Stimulated activated CD8-positive, alpha-beta memory T cell treated with anti-CD3 and anti-CD28 coated beads, Interleukin-7, amount 100 ng/mL, for 1 hour (primary cell): ENCODE results near the gene BATF3.
"Not testable (repeated sequence)": the region's sequence is repeated elsewhere in the genome, so short reads cannot be mapped to it uniquely, and the experiment has no call there.

Source experiments
- DNase-seq, 2 donors: peaks; one replicate each; pipeline ENCODE4 v3.0.0-alpha.2; 2020; ENCODE audit warnings: low read depth in 2 of 2

Gene BATF3, protein sequence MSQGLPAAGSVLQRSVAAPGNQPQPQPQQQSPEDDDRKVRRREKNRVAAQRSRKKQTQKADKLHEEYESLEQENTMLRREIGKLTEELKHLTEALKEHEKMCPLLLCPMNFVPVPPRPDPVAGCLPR

DNA sequence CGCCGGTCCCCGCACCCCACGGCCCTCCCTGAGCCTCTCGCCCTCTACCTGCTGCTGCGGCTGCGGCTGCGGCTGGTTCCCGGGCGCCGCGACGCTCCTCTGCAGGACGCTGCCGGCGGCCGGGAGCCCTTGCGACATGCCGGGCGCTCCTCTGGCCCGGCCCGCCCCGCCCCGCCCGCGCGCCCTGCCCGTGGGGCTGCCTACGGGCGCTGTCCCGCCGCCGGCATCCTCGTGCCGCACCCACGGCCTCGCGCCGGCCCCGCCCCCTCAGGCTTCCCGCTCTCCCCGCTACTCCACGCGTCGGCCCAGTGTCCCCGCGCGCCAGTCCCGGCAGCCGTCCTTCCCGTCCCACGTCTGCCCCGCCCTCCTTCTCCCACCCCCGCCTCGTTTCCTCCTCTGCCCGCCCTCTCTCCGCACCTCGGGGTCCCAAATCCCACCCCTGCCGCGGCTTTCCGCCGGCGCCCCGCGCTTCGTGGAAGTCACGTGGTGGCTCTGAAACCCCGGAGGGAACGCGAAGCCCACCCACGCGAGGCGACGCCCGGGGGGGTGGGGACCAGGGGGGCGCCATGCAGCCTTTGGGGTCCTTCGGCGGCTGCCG lies at the start of gene BATF3:
BATF3 (minus strand) TSS at position 216 of the 598 bp plus-strand sequence; CDS start at position 138, 78 bp downstream.
- DNase-seq = no peak

DNA sequence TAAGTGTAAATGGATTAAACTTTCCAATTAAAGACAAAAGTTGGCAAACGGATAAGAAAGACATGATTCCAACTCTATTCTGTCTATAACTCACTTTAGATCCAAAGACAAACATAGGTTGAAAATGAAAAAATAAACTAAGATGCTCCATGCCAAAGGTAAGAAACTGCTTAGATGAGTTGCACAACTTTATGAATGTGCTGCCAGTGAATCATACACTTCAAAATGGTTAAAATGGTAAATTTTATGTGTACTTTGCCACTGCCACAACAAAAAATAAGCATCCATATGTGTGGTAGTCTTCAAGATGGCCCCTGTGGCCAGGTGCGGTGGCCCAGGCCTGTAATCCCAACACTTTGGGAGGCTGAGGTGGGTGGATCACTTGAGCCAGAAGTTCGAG lies 46.9 kb upstream of the BATF3 start:
- DNase-seq = no peak

DNA sequence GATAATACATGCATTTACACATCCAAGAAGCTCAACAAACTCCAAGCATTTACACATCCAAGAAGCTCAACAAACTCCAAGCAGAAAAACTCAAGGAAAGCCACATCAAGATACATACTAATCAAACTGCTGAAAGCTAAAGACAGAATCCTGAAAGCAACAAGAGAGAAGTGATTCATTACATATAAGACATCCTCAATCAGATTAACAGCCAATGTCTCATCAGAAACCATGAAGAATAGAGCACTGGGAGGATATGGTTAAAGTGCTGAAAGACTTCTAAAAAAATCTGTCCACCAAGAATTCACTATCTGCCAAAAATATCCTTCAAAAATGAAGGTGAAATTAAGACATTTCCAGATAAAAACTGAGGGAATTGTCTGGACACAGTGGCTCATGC lies 45.7 kb upstream of the BATF3 start:
- DNase-seq = no peak

DNA sequence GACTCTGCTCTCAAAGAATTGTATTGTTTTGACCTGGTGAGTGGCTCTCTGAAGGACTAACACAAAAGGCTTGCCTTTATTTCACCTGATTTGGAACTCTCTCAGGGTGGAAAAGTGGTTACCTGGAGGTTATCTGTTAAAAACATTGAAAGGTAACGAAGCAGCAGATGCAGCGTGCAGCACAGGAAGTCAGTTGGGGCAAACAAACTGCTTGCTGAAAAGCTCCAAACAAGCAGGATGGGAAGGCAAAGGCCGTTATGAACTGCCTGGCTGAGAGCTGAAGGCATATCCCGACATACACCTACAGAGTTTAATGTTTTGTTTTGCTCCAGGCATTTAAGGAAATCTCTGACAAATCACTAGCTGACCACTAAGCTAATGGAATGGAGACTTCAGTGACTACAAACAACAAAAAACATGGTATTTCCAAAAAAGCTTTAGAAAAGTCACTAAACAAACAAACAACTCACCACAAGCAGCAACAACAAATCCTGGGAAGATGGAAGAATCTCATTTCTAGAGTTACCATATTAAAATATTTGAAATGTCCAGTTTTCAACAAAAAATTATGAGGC lies 44.3 kb upstream of the BATF3 start:
- no peak for DNase-seq

DNA sequence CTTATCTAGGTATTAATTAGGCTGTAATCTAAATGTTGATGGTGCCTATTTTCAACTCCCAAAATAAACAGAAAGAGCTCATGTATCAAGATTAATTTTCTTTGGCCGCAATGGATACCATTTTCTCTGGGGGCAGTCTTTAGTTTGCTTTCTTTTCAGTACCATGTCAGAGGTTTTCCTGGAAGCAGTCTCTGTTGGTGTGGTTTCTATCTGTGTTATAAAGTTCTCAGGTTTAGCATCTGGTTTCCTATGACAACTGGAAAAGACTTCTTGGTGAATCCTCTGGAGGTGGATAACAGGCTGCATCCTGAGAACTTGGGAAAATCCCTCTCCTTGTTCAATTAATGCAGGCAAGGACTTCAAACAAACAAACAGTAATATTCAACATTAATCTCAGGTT lies 38.7 kb upstream of the BATF3 start:
- no peak for DNase-seq

DNA sequence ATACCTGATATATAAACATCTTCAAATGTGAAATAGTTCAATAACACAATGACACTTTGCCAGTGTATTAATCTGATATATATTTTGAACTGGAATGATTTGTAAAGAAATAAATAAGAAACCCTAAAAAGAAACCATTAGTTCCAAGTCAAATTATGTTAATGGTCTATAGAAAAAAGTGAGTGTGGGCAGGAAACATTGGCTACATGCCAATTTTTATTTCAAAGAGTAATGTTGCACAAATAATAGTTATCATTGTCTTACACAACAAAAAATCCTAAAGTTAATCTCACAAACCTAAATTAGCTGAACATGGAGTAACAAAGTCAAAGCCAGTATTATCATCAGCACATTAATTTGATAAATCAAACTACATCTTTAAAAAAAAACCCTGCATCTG lies 37.9 kb upstream of the BATF3 start:
- DNase-seq = no peak

DNA sequence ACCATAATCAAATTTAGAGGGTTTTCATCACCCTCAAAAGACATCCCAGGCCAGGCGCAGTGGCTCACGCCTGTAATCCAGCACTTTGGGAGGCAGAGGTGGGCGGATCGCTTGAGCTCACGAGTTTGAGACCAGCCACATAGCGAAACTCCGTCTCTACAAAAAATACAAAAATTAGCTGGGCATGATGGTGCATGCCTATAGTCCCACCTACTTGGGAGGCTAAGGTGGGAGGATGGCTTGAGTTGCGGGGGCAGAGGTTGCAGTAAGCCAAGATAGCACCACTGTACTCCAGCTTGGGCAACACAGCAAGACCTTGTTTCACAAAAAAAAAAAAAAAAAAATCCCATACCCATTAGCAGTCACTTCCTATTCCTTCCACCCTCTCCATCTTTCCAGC lies 33.5 kb upstream of the BATF3 start:
- no peak for DNase-seq

DNA sequence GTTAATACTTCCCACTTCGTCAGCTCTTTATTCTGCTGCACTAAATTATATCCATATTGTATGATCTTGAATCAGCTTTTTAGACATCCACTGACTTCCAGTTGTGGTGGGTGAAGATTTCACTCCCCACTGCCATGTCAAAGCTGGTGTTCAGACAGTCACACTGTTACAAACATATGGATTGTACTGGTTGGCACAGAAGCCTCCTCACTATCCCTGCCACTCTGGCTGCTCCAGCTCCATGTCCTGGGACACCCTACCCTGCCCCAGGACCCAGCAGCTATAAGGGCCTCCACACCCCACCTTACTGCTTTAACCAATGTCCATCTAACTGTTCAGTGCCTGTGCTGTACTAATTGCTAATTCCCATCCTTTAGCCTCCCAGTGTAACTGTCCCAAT lies 32.0 kb upstream of the BATF3 start:
- no peak for DNase-seq

DNA sequence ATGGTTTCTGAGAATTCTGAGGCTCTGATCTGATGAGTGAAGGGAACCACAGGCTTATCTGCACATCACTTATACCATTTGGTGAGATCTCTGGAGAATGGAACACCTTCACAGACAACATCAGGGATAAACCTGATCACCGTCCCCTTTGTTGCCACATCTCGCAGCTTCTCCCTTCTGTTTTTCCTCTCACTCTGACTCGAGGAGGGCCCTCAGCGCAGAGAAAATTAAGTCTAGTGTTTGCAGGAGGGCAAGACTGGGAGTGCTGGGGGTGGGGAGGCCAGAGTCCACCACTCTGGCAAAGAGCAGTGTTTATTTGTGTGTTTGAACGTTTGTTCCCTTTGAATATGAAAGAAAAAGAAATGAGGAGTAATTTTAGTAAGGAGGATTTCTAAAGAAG lies 29.0 kb upstream of the BATF3 start:
- DNase-seq = no peak

DNA sequence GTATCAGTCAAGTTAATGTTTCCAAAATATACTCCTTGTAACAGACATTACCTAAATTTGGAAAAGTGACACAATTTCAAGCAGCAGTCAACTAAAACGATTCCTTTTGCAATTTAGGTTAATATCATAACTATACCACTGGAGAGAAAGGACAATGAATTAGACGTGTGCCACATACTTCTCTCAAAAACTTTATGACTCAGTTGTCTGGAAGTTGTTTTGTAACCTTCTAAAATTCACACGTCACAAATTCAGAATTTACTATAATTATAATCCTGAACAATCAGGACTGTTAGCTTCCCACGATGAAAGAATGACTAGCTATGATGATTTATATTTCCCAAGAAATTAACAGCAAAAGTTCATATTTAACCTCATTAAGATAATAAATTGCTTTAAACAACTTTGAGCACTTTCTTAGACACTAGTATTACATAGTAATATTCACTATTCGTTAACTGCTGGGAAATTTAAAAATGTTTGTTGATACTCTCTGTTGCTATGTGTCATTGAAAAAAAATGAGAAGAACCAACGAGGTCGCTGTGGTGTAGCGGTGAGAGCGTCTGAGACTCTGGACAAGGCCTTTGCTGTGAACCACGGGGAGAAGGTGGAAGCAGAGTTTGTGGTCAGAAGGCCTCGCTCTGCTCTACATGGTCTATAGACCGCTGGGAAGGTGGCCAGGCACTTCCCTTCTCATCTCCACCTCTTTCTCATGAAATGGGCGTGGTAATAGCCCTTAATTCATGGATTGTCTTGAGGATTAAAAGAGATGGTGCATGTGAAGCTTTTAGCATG lies 27.9 kb upstream of the BATF3 start:
- DNase-seq = no peak

DNA sequence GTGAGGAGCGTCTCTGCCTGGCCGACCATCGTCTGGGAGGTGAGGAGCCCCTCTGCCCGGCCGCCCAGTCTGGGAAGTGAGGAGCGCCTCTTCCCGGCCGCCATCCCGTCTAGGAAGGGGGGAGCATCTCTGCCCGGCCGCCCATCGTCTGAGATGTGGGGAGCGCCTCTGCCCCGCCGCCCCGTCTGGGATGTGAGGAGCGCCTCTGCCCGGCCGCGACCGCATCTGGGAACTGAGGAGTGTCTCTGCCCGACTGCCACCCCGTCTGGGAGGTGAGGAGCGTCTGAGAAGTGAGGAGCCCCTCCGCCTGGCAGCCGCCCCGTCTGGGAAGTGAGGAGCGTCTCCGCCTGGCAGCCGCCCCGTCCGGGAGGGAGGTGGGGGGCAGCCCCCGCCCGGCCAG lies 25.0 kb upstream of the BATF3 start:
- not testable (repeated sequence) for DNase-seq

DNA sequence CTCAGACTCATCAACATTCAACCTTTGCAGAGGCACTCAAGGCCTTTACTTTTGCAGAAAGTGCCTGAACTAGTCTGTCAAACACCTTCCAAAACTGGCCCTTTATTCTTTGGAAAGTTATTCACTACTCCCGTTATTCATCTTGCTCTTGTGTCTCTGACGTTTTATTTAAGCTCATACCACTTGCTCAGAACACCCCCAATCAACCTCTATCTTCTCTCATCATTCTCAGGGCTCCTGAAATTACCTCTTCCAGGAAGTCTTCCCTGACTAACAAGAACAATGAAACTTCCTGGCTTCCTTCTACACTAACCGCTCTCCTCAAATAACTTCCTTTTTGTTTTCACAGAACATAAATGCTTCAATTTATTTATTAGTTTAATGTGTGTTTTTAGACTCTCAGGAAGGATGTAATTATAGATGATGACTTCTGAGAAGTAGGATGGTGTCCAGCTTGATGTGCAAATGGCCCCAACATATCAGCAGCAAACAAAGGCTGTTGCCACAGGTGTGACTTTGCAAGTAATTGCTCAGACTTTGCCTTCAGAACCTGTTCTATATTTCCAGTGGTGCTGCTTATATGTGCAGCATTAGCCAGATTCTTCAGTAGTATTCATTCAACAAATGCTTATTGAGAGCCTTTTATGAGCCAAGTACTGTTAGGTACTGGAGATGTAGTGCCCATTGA lies 22.8 kb upstream of the BATF3 start:
- DNase-seq = no peak

DNA sequence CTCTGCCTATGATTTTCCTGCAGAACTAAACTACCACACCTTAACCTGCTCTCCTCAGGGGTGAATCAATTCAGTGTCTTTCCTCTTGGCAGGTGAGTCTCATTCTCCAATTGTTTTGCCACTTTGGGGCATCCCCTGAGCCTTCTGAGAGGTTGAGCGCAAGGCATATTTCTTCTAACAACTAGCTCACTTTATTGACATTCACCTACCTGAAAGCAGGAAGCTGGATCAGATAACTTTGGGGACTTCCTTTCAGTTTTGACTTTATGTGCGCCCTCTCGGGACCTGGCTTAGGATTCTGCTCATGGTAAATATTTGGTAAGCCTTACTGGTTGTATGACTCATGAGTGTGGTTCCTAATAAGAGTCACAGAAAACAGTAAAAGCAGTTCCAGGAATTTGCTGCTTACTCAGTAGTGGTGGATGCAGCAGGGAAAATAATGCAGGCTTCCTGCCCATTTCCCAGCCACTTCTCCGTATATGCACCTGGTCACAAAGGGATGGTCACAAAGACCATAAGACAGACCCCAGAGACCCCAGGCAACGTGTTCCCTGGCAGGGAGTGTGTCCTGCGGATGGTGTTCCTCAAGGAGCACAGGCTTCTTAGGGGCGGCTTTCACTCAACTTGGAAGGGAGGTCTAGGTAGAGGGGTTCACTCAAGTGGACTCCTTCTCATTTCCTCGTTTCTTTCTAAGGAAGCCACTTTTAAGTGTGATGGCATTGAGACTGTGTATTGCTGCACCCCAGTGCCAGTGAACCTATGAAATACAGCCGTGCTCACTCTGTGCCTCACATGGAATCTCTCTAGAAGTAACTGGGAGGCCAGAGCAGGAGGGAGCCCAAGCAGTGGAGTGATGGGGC lies 22.0 kb upstream of the BATF3 start:
- no peak for DNase-seq

DNA sequence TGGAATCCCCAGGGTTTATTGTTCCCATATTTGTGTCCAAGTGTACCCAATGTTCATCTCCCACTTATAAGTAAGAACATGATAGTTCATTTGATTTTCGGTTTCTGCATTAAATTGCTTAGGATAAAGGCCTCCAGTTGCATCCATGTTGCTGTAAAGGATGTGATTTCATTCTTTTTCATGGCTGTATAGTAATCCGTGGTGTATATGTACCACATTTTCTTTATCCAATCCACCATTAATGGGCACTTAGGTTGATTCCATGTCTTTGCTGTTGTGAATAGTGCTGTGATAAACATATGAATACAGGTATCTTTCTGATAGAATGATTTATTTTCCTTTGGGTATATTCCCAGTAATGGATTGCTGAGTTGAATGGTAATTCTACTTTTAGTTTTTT lies 20.0 kb upstream of the BATF3 start:
- DNase-seq = no peak

DNA sequence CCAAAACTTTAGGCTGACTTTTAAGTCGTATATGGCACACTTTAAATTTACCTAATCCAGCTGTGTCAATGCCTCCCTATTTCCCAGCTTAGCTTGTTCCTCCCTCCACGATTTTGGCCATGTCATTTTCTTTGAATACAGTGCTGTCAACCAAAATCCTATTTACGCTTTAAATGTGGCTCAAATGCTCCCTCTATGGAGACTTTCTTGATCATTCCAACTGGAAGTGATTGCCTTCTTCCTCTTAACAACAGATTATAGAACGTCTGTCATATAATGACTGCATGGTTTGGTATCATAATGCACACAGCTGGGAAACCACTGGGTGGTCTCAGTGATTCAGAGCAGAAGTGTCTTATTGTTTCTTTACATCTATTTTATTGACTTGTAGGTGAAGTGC lies 18.9 kb upstream of the BATF3 start:
- DNase-seq = no peak

DNA sequence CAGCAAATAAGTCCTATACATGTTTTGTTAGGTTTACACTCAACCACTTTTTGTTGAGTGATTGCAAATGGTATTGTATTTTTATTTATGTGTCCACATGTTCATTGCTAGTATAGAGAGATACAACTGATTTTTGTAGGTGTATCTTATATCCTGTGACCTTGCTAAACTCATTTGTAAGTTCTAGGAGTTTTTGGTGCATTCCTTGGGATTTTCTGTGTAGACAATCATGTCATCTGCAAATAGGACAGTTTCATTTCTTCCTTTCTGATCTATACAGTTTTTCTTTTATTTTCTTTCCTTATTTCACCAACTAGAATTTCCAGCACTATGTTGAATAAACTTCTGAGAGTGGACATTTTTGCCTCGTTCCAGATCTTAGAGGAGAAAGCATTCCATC lies 16.5 kb upstream of the BATF3 start:
- no peak for DNase-seq

DNA sequence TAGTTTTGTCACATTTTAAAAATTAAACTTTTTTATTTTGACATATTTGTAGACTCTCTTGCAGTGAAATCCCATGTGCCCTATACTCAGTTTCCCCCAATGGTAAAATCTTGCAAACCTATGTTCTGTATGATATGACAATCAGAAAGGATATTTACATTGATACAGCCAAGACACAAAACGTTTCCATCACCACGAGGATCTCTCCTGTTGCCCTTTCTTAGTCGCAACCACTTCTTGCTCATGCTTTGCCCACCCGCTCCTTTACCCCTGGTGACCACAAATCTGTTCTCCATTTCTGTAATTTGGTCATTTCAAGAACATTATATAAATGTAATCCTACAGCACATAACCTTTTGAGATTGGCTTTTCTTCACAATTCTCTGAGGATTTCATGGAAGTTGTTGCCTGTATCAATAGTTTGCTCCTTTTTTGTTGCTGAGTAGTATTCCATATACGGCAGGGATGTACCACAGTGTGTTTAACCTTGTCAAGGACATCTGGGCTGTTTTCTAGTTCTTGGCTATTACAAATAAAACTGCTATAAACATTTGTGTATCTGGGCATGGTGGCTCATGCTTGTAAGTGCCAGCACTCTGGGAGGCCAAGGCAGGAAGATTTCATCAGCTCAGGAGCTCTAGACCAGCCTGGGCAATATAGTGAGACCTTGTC lies 14.0 kb upstream of the BATF3 start:
- DNase-seq = no peak

DNA sequence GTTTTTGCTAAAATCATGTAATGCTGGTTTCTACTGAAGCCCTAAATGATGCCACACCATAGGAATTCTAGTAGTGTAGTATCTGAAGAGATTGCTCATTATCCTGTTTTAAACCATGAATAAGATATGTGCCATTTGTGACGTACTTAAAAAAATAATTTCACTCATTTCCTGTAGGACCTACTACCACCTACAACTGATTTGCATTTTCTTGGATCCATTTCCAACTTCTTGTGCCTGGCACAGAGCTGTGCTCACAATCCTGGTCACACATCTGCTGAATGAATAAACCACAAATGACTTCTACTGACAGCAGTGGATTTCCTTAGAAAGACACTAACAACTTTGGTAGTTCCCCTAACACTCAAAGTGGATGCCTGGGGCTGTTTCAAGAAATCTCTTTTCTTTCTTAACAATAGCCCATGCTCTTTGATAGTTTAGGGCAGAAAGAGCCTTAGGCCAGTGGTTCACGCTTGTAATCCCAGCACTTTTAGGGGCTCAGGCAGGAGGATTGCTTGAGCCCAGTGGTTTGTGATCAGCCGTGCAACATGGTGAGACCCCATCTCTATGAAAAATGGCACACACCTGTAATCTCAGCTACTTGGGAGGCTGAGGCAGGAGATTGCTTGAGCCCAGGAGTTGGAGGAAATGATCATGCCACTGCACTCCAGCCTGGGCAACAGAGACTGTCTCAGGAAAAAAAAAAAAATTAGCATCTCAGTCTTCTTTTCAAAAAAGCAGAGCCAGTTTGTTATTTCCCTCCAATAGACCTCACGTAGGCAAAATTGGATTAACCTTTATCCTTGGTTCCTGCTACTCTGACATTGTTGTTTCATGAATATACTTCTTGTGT lies 13.0 kb upstream of the BATF3 start:
- DNase-seq = no peak

DNA sequence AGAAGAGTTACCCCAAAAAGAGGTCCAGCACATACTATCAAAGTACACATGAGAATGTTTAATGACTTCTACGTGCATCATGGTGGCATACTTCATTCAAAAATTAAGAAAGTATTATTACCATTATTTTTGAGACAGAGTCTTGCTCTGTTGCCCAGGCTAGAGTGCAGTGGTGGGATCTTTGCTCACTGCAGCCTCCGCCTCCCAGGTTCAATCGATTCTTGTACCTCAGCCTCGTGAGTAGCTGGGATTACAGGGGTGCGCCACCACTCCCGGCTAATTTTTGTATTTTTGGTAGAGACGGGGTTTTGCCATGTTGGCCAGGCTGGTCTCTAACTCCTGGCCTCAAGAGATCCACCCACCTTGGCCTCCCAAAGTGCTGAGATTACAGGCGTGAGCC lies 12.3 kb upstream of the BATF3 start:
- not testable (repeated sequence) for DNase-seq

DNA sequence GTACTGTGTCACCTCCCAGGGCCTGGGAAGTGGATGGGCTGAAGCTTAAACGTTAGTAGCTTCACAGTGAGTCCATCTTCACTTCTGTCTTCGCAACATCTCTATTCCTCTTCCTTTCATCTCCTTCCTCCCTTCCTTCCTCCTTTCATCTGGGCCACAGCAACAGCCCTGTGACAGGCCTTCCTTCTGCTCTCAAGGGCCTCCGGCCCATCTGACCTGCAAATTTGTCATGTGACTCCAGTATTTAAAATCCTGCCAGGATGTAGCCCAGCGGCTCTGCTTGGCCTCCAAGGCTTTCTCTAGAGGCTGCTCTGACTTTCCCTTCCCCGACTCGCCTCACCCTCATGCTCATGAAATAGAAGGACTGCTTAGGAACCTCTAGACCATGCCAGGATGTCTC lies 10.9 kb upstream of the BATF3 start:
- no peak for DNase-seq
